Measurements from ENCODE around the gene MT1B. TPM values are rescaled to one million over a fixed set of nuclear protein-coding genes. Genes with fewer than 3 reads are reported as not detected.

The MT1B gene
- total and polyA plus RNA-seq, 2 of the 13 experiments (the other 11 are each of a cell fraction or from before 2014, with no cell fraction given): 0.89 TPM; not detected in 1

- TF ChIP-seq PAXIP1 (CRISPR knock-in tag; conservative IDR thresholded peaks at IDR 0.05) (no peak; the same call in 1 of the 2 replicates), MTERF4 (CRISPR knock-in tag; IDR thresholded peaks at IDR 0.05) (0 out of 2 replicates have a peak, but pooled peaks have one; percentile 28), RBFOX2 (IDR thresholded peaks at IDR 0.05; ENCODE audit: low read depth, low read length) (peak; percentile 71), XBP1 (CRISPR knock-in tag; IDR thresholded peaks at IDR 0.05) (no peak), NFYC (CRISPR knock-in tag; IDR thresholded peaks at IDR 0.05) (0 out of 2 replicates have a peak, but pooled peaks have one; percentile 16), ZNF776 (CRISPR knock-in tag; IDR thresholded peaks at IDR 0.05) (peak; percentile 69; the same call in 1 of the 2 replicates), KDM2A (CRISPR knock-in tag; IDR thresholded peaks at IDR 0.05; ENCODE audit: borderline replicate concordance, low read depth) (peak; percentile 26; the same call in 1 of the 2 replicates), ZBTB37 (CRISPR knock-in tag; IDR thresholded peaks at IDR 0.05) (no peak)
- TF ChIP-seq, protein P1, sequence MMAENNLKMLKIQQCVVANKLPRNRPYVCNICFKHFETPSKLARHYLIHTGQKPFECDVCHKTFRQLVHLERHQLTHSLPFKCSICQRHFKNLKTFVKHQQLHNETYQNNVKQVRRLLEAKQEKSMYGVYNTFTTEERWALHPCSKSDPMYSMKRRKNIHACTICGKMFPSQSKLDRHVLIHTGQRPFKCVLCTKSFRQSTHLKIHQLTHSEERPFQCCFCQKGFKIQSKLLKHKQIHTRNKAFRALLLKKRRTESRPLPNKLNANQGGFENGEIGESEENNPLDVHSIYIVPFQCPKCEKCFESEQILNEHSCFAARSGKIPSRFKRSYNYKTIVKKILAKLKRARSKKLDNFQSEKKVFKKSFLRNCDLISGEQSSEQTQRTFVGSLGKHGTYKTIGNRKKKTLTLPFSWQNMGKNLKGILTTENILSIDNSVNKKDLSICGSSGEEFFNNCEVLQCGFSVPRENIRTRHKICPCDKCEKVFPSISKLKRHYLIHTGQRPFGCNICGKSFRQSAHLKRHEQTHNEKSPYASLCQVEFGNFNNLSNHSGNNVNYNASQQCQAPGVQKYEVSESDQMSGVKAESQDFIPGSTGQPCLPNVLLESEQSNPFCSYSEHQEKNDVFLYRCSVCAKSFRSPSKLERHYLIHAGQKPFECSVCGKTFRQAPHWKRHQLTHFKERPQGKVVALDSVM (CRISPR knock-in tag; IDR thresholded peaks at IDR 0.05): no peak
- TF ChIP-seq, protein P2, sequence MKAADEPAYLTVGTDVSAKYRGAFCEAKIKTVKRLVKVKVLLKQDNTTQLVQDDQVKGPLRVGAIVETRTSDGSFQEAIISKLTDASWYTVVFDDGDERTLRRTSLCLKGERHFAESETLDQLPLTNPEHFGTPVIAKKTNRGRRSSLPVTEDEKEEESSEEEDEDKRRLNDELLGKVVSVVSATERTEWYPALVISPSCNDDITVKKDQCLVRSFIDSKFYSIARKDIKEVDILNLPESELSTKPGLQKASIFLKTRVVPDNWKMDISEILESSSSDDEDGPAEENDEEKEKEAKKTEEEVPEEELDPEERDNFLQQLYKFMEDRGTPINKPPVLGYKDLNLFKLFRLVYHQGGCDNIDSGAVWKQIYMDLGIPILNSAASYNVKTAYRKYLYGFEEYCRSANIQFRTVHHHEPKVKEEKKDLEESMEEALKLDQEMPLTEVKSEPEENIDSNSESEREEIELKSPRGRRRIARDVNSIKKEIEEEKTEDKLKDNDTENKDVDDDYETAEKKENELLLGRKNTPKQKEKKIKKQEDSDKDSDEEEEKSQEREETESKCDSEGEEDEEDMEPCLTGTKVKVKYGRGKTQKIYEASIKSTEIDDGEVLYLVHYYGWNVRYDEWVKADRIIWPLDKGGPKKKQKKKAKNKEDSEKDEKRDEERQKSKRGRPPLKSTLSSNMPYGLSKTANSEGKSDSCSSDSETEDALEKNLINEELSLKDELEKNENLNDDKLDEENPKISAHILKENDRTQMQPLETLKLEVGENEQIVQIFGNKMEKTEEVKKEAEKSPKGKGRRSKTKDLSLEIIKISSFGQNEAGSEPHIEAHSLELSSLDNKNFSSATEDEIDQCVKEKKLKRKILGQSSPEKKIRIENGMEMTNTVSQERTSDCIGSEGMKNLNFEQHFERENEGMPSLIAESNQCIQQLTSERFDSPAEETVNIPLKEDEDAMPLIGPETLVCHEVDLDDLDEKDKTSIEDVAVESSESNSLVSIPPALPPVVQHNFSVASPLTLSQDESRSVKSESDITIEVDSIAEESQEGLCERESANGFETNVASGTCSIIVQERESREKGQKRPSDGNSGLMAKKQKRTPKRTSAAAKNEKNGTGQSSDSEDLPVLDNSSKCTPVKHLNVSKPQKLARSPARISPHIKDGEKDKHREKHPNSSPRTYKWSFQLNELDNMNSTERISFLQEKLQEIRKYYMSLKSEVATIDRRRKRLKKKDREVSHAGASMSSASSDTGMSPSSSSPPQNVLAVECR (CRISPR knock-in tag; IDR thresholded peaks at IDR 0.05; ENCODE audit: borderline replicate concordance): no peak; the same call in 1 of the 2 replicates
Measured at GRCh38 chr16:56657555-56658326, 6.1 kb downstream of the MT1B start, which contains the start of gene MT1F (continued).
